ENCODE measurements around the gene MICB. TPM values are rescaled to one million over a fixed set of nuclear protein-coding genes. Genes with fewer than 3 reads are reported as not detected.
A peak's percentile ranks its signal among the peaks of the same experiment; 100 is the strongest.

The MICB gene
- total and polyA plus RNA-seq, 9 of the 15 experiments (the other 6 are each of a cell fraction or from before 2014, with no cell fraction given) = 13.3 to 34.5 (median 19.8) TPM

DNA sequence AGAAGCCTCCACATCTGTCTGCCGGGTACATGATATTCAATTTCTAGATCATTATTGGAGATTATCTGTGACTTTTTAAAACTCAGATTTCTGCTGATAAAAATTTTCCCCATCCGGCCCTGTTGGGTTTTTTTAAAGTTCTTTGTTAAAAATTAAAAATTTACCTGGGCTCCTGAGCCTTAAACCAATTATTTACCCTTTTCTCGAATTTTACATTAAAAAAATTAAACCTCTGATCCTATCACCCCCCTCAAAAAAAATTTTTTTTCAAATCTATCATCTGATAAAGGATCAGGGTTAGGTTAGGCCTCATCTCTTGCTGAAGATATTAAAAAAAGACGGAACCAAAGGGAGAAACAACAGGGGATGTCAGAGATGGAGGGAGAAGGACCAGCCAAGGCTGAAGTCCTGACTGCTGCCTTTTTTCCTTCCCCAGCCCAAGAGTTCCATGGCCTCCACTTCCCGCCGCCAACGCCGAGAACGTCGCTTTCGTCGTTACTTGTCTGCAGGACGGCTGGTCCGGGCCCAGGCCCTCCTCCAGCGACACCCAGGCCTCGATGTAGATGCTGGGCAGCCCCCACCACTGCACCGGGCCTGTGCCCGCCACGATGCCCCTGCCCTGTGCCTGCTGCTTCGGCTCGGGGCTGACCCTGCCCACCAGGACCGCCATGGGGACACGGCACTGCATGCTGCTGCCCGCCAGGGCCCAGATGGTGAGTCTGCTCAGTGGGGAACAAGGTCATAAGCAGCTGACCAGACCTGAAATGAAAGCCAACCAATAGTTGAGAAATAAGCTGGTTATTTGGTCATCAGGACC, 50.0 kb downstream of the MICB start (continued):
- TF ChIP-seq, protein P1, sequence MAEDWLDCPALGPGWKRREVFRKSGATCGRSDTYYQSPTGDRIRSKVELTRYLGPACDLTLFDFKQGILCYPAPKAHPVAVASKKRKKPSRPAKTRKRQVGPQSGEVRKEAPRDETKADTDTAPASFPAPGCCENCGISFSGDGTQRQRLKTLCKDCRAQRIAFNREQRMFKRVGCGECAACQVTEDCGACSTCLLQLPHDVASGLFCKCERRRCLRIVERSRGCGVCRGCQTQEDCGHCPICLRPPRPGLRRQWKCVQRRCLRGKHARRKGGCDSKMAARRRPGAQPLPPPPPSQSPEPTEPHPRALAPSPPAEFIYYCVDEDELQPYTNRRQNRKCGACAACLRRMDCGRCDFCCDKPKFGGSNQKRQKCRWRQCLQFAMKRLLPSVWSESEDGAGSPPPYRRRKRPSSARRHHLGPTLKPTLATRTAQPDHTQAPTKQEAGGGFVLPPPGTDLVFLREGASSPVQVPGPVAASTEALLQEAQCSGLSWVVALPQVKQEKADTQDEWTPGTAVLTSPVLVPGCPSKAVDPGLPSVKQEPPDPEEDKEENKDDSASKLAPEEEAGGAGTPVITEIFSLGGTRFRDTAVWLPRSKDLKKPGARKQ (CRISPR knock-in tag; IDR thresholded peaks at IDR 0.05) = no peak
- TF ChIP-seq TEAD4 (IDR thresholded peaks at IDR 0.05; ENCODE audit: low read length) (0 out of 2 replicates have a peak, but pooled peaks have one; percentile 4), TEAD4 (CRISPR knock-in tag; IDR thresholded peaks at IDR 0.05; ENCODE audit: borderline replicate concordance) (no peak), E2F3 (CRISPR knock-in tag; IDR thresholded peaks at IDR 0.05) (0 out of 2 replicates have a peak, but pooled peaks have one; percentile 56), HCFC1 (IDR thresholded peaks at IDR 0.05; ENCODE audit: low read depth, low read length) (no peak), ZNF12 (CRISPR knock-in tag; IDR thresholded peaks at IDR 0.05) (0 out of 2 replicates have a peak, but pooled peaks have one; percentile 69), MYC (IDR thresholded peaks at IDR 0.05; ENCODE audit: low read depth, low read length) (peak; percentile 46; the same call in 1 of the 2 replicates), MYC (CRISPR knock-in tag; IDR thresholded peaks at IDR 0.05; ENCODE audit: borderline replicate concordance, low read depth) (peak; percentile 46; the same call in 1 of the 2 replicates)
- TF ChIP-seq, protein P2, sequence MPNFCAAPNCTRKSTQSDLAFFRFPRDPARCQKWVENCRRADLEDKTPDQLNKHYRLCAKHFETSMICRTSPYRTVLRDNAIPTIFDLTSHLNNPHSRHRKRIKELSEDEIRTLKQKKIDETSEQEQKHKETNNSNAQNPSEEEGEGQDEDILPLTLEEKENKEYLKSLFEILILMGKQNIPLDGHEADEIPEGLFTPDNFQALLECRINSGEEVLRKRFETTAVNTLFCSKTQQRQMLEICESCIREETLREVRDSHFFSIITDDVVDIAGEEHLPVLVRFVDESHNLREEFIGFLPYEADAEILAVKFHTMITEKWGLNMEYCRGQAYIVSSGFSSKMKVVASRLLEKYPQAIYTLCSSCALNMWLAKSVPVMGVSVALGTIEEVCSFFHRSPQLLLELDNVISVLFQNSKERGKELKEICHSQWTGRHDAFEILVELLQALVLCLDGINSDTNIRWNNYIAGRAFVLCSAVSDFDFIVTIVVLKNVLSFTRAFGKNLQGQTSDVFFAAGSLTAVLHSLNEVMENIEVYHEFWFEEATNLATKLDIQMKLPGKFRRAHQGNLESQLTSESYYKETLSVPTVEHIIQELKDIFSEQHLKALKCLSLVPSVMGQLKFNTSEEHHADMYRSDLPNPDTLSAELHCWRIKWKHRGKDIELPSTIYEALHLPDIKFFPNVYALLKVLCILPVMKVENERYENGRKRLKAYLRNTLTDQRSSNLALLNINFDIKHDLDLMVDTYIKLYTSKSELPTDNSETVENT (CRISPR knock-in tag; IDR thresholded peaks at IDR 0.05) = peak; percentile 66; the same call in 1 of the 2 replicates
- TF ChIP-seq, protein P3, sequence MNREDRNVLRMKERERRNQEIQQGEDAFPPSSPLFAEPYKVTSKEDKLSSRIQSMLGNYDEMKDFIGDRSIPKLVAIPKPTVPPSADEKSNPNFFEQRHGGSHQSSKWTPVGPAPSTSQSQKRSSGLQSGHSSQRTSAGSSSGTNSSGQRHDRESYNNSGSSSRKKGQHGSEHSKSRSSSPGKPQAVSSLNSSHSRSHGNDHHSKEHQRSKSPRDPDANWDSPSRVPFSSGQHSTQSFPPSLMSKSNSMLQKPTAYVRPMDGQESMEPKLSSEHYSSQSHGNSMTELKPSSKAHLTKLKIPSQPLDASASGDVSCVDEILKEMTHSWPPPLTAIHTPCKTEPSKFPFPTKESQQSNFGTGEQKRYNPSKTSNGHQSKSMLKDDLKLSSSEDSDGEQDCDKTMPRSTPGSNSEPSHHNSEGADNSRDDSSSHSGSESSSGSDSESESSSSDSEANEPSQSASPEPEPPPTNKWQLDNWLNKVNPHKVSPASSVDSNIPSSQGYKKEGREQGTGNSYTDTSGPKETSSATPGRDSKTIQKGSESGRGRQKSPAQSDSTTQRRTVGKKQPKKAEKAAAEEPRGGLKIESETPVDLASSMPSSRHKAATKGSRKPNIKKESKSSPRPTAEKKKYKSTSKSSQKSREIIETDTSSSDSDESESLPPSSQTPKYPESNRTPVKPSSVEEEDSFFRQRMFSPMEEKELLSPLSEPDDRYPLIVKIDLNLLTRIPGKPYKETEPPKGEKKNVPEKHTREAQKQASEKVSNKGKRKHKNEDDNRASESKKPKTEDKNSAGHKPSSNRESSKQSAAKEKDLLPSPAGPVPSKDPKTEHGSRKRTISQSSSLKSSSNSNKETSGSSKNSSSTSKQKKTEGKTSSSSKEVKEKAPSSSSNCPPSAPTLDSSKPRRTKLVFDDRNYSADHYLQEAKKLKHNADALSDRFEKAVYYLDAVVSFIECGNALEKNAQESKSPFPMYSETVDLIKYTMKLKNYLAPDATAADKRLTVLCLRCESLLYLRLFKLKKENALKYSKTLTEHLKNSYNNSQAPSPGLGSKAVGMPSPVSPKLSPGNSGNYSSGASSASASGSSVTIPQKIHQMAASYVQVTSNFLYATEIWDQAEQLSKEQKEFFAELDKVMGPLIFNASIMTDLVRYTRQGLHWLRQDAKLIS (CRISPR knock-in tag; IDR thresholded peaks at IDR 0.05) = no peak
- TF ChIP-seq, protein P4, sequence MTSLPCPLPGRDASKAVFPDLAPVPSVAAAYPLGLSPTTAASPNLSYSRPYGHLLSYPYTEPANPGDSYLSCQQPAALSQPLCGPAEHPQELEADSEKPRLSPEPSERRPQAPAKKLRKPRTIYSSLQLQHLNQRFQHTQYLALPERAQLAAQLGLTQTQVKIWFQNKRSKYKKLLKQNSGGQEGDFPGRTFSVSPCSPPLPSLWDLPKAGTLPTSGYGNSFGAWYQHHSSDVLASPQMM (CRISPR knock-in tag; IDR thresholded peaks at IDR 0.05) = no peak

All from K562 (cell line).